Amygdala (tissue), 56 donors: ENCODE measurements around the gene POLE3.
"Not testable (repeated sequence)": the region's sequence is repeated elsewhere in the genome, so short reads cannot be mapped to it uniquely, and the experiment has no call there.

Experiments
- DNase-seq, 56 donors: peaks; one replicate each; lab custom pipeline; 2025; lab: John Stamatoyannopoulos, UW

POLE3 gene

GRCh38 chr9:113379829-113380210, 30.7 kb downstream of the POLE3 start:
- DNase-seq, result not testable (repeated sequence)

- DNase-seq, result not testable (repeated sequence)
Measured at GRCh38 chr9:113379094-113379828, 31.2 kb downstream of the POLE3 start.

DNA sequence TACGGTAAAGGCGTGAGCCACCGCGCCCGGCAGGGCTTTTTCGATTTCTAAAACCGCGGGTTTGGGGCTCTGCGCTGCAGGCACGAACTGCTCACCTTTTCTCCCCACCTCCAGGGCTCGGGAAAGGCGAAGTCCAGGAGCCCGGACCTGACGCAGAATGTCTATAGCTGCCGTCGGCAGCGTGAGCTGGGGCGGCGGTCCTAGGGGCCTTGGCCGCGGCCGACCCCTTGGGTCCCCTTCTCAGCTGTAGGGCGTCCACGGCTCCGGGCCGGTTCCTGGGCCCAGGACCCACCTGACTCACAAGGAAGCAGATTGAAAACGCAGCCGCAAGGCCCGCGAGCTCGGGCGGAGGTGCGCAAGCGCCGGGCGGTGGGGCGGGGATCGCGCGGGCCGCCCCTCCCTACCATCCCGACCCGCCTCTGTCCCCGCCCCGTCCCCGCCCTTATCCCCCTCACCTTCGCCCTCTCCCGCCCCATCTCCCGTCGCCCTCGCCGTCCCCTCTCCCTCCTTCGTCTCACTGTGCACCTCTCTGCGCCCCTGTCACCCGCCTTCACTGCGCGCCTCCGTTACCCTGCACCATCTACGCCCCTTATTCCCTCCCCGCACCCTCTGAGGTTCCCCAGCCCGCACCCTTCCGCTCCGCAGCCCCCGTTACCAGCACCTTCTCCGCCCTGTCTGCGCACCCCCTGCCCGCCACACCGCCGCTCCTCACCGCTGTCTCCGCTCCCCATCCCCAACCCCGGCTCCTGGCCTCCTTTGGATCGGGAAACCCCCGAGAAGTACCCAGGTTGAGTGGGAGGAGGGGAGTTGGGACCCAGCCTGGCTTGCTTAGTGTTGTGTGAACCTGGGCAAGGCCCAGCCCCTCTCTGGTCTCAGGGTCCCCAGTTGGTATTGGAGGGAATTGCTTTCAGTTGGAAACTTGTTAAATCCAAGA, 33.6 kb downstream of the POLE3 start, which contains the start of gene HDHD3:
Gene HDHD3, minus strand, starts transcription at position 353 of the 934 bp plus-strand sequence. CDS start 2,632 bp downstream, outside the sequence.
- DNase-seq, result peak in 48 of 56 donors; percentile 11 to 82 (median 56)

DNA sequence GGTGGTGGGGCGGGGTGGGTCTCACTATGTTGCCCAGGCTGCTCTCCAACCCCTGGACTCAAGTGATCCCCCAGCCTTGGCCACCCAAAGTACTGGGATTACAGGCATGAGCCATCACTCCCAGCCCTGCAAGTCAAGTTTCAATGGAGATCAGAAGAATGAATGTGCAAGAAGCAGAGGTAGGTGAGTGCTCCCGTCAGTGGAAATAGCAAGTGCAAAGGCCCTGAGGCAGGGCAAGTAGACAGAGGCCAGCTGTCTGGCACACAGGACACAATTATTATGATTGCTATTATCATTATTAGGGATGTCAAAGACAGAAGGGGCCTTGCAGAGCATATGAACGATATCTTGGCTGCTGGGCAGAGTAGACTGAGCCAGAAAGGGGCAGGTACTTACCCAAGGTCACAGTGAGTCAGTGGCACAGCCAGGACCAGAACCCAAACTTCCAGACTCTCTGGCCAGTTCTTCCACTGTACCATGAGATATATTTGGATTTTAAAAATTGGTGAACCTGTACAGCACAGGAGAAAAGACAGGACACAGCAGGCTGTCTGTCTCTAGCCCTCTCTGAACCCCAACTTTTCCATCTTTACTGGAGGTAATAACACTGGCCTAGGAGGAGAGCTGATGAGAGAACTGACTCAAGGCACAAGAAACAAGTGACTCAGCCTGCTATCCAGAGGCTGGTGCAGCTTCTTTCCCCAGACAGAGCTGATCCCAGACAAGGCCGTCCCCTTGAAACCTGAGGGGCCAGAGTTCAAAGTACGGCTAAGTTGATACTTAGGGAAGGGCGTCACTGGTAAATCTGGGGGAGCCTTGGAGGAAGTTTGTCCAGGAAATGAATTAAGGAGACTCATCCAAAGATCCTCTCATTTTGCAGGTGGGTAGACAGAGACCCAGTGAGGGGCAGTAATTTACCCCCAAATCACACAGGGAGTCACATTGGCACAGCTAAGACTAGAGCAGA, 35.1 kb downstream of the POLE3 start:
- DNase-seq, result no peak

- no peak for DNase-seq
Measured at GRCh38 chr9:113373676-113374392, 36.6 kb downstream of the POLE3 start.

- no peak for DNase-seq
Measured at GRCh38 chr9:113373256-113373655, 37.2 kb downstream of the POLE3 start.

GRCh38 chr9:113372059-113372458, 38.4 kb downstream of the POLE3 start:
- DNase-seq, result no peak

DNA sequence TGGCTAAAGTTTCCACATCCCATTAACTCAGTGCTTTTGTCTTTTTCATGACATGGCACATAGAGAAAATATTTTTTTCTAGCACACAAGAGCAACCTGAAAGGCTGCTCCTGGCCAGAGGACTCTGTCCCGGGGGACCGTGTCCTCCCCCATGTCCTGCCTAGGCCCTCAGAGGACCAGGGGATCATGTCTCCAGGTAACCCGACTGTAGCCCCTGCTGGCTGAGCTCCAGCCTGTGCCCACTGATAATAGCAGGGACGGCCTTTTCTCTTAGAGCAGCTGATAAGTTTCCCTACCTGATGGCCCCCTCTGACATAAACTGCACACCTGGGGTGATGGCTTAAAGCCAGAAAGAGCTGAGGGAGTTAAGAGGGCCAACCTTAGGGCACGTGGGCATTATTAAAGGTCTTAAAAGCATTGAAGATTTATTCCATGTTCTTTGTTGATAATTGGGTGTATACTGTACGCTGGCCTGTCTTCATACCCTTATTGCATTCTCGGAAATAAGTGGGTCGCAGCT, 39.6 kb downstream of the POLE3 start:
- DNase-seq, result no peak

GRCh38 chr9:113369855-113370140, 40.7 kb downstream of the POLE3 start:
- DNase-seq, result no peak

DNA sequence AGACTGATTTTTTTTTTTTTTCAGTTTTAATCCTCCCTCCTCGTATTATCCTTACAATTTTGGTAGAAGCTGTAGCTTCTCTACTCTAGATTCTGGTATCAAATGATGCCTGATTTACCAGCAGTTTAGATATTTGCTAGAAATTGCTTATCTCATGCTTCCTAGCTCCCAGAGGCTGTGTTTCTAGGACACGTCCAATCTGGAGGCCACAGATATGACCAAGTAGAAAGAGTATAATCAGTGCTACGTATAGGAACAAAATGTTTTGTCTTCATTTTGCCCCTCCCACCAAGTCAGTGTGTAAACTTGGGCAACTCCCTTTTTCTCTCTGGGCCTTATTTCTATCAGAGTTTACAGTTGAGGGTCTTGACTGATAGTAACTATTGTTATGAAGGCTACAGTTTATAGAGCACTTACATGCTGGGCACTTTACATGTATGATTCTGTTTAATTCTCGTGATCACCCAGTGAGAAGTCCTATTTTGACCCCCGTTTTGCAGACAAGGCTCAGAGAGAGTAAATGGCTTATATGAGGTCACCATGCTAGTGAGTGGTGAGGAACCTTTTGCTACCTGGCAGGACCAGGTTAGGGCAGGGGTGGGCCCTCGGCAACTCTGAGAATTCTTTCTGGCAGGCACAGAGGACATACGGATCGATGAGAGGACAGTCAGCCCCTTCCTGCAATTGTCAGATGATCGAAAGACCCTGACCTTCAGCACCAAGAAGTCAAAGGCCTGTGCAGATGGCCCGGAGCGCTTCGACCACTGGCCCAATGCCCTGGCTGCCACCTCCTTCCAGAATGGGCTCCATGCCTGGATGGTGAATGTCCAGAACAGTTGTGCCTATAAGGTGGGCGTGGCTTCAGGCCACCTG, 41.3 kb downstream of the POLE3 start:
- DNase-seq, result no peak

DNA sequence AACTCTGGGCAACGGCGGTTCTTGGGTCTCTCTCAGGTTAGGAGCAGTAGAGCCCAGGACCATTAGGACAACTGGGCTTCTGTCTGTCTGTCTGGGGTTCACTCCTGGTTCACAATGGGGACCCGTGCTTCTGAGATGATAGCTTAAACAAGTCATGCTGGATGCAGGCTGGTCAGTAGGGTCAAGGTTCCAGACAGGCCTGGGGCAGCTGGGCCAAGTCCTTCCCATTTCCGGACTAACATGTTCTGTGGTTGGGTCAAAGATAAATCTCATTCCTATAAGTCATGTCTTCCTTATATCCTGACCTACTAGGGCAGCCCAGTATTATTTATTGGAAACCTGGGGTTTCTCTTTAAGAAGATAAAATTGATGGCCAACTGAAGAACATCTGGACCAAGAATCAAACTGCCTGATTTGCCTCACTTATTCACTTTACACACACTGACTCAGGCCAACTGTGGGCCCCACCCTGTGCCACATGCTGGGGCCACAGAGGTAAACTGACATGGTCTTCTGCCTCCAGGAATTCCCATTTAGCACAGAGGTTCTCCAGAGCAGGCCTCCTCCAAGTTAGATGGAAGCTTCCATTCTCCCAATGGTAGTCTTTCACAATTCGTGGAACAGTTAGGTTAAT, 42.0 kb downstream of the POLE3 start:
- DNase-seq, result no peak

- not testable (repeated sequence) for DNase-seq
Measured at GRCh38 chr9:113365652-113366051, 44.8 kb downstream of the POLE3 start.

DNA sequence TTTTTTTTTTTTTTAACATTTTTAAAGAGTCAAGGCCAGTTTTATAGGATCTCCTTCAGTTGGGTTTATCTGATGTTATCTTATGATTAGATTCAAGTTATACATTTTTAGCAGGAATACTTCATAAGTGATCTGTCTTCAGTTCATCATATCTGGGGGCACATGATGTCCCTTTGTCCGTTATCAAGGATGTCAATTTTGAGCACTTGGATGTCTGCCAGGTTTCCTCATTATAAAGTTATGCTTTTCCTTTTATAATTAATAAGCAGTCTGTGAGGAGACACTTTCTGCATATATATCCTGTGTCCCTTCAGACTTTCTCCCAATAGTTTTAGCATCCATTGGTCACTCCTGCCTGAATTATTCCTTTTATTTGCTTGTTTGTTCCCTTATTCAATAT, 45.5 kb downstream of the POLE3 start:
- DNase-seq, result no peak

- DNase-seq, result no peak
Measured at GRCh38 chr9:113363336-113363735, 47.1 kb downstream of the POLE3 start.

- DNase-seq, result peak in 5 of 56 donors; percentile 5 to 30 (median 18)
Measured at GRCh38 chr9:113361304-113362018, 49.0 kb downstream of the POLE3 start.

- DNase-seq, result no peak
Measured at GRCh38 chr9:113360242-113360842, 50.1 kb downstream of the POLE3 start.

DNA sequence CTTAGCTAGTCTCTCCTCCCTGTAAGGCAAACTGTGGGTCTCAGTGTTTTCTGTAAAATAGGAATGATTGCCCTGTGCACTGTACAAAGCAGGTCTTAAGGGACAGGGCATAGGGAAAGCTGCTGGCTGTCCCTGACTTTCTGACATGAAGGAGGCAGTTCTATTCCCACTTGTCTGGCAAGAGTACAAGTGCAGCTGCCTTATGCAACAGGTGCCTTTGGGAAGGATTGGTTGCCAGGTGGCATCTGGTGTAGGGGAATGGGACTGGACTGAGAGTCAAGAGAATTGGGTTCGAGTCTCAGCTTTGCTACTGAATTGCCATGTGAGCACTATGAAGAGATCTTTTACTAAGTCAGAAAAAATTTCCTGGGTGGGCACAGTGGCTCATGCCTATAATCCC, 51.1 kb downstream of the POLE3 start:
- no peak for DNase-seq
